AG10803 (cell line): ENCODE data around the gene IFNL4.
"Not testable (repeated sequence)": the region's sequence is repeated elsewhere in the genome, so short reads cannot be mapped to it uniquely, and the experiment has no call there.

Experiments used
- DNase-seq: peaks from one replicate; pipeline ENCODE4 v3.0.0; 2010; ENCODE audit warnings: low read depth
- H3K4me3 ChIP-seq: 2 replicates; pipeline ENCODE4 v1.5.1; 2011; ENCODE audit warnings: mild to moderate bottlenecking, low read length, control low read depth
- CTCF ChIP-seq: conservative IDR thresholded peaks from 2 replicates; pipeline ENCODE4 v1.5.1; 2011; ENCODE audit warnings: mild to moderate bottlenecking, low read length, control low read depth, inconsistent platforms

IFNL4 gene

GRCh38 chr19:39230096-39230764 is 18.4 kb downstream of the IFNL4 start:
- TF ChIP-seq CTCF = no peak
- no peak overlapping the region for H3K4me3 ChIP-seq
- DNase-seq = no peak

GRCh38 chr19:39224910-39225309 is 23.7 kb downstream of the IFNL4 start:
- no peak for DNase-seq
- no peak overlapping the region for H3K4me3 ChIP-seq
- no peak for TF ChIP-seq CTCF

GRCh38 chr19:39223703-39224279 is 24.9 kb downstream of the IFNL4 start:
- DNase-seq = peak; percentile 5
- no peak overlapping the region for H3K4me3 ChIP-seq
- no peak for TF ChIP-seq CTCF

- not testable (repeated sequence) for DNase-seq, H3K4me3 ChIP-seq
Observed at GRCh38 chr19:39219108-39219507, 29.5 kb downstream of the IFNL4 start.

- DNase-seq = no peak
- no peak for TF ChIP-seq CTCF
- H3K4me3 ChIP-seq = no peak overlapping the region
Observed at GRCh38 chr19:39218230-39219007, 30.2 kb downstream of the IFNL4 start.

GRCh38 chr19:39217094-39217493 is 31.6 kb downstream of the IFNL4 start:
- H3K4me3 ChIP-seq = no peak overlapping the region
- DNase-seq = no peak
- TF ChIP-seq CTCF = no peak

- H3K4me3 ChIP-seq, DNase-seq: not testable (repeated sequence)
Observed at GRCh38 chr19:39215323-39215722, 33.3 kb downstream of the IFNL4 start.

GRCh38 chr19:39212375-39212742 is 36.3 kb downstream of the IFNL4 start:
- DNase-seq = no peak
- peak; percentile 35 for TF ChIP-seq CTCF

More at GRCh38 chr19:39212375-39212742, 36.3 kb downstream of the IFNL4 start:
- no peak overlapping the region for H3K4me3 ChIP-seq
